Cardiac ventricle fibroblast (primary cell): ENCODE measurements around the gene AARS2. TPM values are rescaled to one million over a fixed set of nuclear protein-coding genes. Genes with fewer than 3 reads are reported as not detected.

Experiments used
- total RNA-seq: library from RNA; depleted of rRNA; stranded (reverse); fragments of >200 nt; gene quantifications from 2 replicates; pipeline ENCODE4 v1.2.3, GENCODE V29; 2015

Gene AARS2
- total RNA-seq, result 6.5 and 7.0 TPM in 2 replicates

DNA sequence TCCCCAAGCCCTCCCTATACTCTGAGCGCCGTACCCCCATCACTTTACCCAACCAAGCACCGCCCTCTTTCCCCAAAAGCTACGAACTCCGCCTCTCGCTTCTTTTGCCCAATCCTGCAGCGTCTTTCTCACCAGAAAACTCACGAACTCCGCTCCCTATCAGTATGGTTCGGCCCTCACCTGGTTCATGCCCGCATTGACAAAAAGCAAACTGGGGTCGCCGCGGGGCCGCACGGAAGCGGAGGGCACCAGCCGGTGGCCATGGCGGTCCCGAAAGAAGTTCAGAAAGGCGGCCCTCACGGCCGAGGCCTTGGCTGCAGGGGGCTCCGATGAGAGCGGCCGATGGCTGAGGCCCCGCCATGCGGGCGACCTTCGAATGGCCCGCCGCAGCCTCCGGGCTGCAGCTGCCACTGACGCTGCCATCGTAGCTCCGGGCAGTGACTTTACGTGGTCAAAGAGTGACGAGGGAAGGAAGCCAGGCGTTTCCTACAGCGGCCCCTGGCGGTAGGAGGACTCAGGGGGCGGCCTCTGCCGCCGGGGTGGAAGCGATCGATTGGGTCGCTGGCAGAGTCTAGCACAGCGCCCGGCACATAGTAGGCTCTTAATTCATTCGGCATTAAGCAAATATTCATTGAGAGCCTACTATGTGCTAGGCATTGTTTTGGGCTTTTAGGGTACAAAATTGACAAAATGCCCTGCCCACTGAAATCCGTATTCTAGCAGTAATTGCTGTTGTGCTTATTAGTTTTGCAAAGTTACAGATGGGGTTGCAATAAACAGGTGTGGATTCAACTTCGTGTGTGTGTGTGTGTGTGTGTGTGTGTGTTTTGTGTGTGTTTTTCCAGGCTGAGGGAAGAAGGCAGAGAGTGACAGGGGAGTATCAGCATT, at the start of gene AARS2:
Gene AARS2 (minus strand): TSS at position 447 of the 888 bp plus-strand sequence. CDS start 24 bp downstream, at position 423.

DNA sequence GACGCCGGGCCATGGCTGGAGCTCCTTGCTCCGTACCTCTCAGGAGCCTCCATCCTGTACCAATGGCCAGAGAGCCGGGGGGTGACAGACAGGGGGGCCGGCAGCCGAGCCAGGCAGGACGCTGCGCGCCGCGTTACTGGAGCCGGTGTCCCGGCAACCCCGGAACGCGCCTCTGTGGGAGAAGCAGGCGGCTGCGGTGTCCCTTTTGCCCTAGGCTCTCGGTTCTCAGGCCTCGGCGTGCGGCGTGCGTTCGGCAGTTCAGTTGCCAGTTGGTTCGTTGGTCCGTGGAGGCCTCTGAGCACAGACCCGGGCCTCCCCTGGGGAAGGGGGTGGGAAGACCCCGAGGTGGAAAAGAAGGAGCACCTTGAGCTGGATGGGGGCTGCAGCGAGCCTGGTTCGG, 29.3 kb upstream of the AARS2 start, which contains the start of gene SPATS1:
Gene SPATS1 (plus strand): TSS at position 162 of the 400 bp plus-strand sequence. CDS start 446 bp downstream, outside the sequence.

DNA sequence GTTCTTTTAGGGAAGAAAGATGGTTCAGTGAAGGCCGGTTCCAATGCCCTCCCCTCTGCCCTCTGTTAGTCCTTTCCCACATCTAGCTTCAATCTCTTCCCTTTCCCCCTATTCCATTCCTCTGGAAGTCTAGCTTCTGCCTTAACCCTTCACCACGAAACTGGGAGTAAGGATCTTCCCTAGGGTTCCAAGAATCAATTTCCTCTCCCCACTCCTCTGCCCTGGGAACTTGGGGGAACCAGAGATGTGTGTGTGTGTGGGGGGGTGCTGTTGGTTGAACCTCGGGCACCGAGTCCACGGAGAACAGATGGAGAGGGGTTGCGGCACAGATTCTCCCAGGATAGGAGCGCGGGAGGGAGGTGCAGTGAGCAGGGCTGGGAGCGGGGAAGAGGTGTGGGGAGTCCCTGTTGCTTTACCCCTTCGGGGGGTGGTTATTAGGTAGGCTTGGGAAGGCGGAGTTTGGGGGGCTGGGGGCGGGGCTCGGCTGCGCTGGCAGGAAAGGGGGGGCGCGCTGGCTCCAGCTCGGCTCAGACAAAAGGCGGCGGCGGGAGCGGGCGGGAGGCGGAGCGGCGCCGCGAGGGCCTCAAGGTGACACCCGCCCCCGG, 43.1 kb downstream of the AARS2 start, which contains the start of gene TMEM151B:
Gene TMEM151B (plus strand): TSS at position 530 of the 605 bp plus-strand sequence. CDS start 293 bp downstream, outside the sequence.

DNA sequence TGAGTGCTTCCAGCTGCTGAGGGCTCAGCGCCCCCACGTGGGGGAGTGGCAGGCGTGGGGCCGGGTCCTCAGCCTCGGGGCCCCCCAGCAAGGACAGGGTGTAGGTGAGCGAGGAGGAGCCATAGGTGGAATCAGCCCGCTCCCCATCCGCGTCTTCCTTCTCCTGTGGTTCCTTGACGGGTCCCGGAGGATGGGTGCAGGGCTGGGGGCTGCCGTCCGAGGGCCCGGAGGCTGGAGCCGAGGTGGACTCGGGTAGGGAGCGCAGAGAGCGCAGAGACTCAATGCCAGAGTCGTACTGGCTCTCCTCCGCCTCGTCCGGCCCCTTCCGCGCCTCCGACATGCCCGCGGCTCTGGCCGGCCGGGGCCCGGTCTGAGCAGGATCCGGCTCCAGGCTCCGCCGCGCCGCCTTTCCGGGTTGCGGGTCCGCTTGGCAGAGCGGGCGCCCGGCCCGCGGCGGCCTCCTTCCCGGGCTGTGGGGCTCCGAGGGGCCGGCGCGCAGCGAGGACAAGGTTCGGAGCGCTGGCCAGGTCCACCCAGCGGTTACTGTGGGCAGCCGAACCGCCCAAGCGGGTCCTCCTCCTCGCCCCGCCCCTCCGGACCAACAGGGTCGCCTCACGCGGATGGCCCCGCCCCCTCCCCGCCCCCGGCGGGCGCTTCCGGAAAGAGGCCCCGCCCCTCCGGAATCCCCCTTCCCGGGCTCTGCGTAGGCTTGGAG, 48.0 kb downstream of the AARS2 start, which contains the start of gene NFKBIE:
Gene NFKBIE (minus strand): TSS at position 545 of the 715 bp plus-strand sequence. CDS start 205 bp downstream, at position 340.

DNA sequence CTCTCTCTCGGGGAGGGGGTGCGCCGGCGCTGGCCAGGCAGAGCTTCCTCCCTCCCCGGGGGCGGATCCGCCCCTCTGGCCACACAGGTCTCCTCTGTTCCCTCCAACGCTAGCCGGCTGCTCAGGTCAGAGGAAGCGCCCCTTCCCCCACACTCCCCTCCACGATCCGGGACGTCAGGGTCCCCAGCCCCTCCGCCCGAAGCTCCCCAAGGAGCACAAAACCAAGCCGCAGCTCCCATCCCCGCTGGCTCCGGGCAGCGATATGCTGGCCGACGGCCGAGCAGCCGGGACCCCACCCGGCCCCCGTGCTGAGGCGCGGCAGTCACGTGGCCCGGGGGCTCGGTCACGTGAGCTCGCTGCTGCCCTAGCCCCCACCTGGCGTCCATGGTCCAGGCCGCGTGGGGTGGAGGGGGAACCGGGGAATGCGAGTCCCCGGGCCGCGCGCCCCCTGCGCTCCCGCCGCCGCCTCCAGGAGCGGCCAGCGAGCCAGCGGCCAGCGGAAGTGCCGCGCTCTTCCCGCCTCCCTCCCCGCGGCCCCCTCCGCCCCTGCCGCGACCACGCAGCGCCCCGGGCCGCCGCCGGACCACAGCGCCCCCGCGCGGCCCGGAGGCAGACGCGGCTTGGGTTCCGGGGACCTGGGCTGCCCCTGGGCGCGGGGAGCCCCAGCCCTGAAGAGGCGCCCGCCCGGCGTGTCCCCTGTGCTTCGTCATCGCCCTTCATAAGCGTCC, 56.0 kb downstream of the AARS2 start, which contains the start of gene SLC35B2:
Gene SLC35B2 (minus strand): TSS at position 504 of the 728 bp plus-strand sequence. CDS start 118 bp downstream, at position 386.

Other genes with a start within 250 kb of the AARS2 start
- 35.7 and 39.7 TPM in 2 replicates for gene MRPL14, start 185.9 kb downstream of the AARS2 start, total RNA-seq
- 13.0 and 23.9 TPM in 2 replicates for gene TMEM63B, start 185.8 kb downstream of the AARS2 start, total RNA-seq
- 0.12 and 0.34 TPM in 2 replicates for gene CAPN11, start 154.5 kb downstream of the AARS2 start, total RNA-seq
- gene MYMX, start 96.4 kb downstream of the AARS2 start, total RNA-seq, result not detected in 2 replicates
- 6.1 and 9.5 TPM in 2 replicates for gene SLC29A1, start 89.8 kb downstream of the AARS2 start, total RNA-seq
- gene HSP90AB1, start 66.2 kb downstream of the AARS2 start, total RNA-seq, result 553 and 563 TPM in 2 replicates
- gene SLC35B2, start 55.8 kb downstream of the AARS2 start, total RNA-seq, result 38.7 and 42.3 TPM in 2 replicates
- 6.2 and 6.5 TPM in 2 replicates for gene NFKBIE, start 47.8 kb downstream of the AARS2 start, total RNA-seq
- 0.06 TPM in 1 of 2 replicates, not detected in the other for gene TMEM151B, start 42.9 kb downstream of the AARS2 start, total RNA-seq
- gene SPATS1, start 29.3 kb upstream of the AARS2 start, total RNA-seq, result not detected in 2 replicates
- 10.7 and 13.5 TPM in 2 replicates for gene CDC5L, start 74.4 kb upstream of the AARS2 start, total RNA-seq